Measurements from ENCODE around the gene WNT5B. TPM values are rescaled to one million over a fixed set of nuclear protein-coding genes. Genes with fewer than 3 reads are reported as not detected.

WNT5B gene
- total and polyA plus RNA-seq, 3 donors from 2014 or later, result 4.6 to 5.8 (median 4.9) TPM

DNA sequence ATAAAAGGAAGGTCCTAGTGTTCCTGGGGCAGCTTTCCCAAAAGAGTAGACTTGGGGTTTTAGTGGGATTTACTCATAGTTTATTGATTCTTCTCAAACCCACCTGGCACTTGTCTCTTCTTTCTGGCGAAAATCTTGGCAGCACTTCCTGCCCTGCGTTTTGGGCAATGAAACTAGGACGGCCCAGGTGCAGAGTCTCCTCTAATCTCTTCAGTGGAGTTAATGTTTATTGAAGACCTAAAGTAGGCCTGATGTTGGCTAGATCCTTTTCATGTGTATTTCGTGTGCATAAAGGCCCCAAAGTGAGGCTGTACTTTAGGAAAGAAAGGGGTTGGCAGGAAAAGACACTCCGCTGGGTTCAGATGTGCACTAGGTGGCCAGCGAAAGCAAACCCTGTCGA, 5.1 kb downstream of the WNT5B start:
- Histone ChIP-seq H3K9me3 (no peaks in the 10 kb centered on the region), H3K36me3 (ENCODE audit: low read depth, missing control alignments) (no peaks in the 10 kb centered on the region), H3K27ac (no peak overlapping the region), H3K4me3 (no peak overlapping the region), H3K27me3 (no peaks in the 10 kb centered on the region), H3K4me1 (peaks cover 4% of the 10 kb centered on the region)
- 66 to 71% methylated on average over 7 of the region's 7 CpGs for WGBS, 2 donors
- no peak for DNase-seq
- intact Hi-C loops (cut with DNase I; ENCODE audit: low total_unique reads), result loop anchor here (10.0 kb wide), 1 partner anchor 301 kb away; no protein-coding TSS in a partner anchor
- TF ChIP-seq, protein P1, sequence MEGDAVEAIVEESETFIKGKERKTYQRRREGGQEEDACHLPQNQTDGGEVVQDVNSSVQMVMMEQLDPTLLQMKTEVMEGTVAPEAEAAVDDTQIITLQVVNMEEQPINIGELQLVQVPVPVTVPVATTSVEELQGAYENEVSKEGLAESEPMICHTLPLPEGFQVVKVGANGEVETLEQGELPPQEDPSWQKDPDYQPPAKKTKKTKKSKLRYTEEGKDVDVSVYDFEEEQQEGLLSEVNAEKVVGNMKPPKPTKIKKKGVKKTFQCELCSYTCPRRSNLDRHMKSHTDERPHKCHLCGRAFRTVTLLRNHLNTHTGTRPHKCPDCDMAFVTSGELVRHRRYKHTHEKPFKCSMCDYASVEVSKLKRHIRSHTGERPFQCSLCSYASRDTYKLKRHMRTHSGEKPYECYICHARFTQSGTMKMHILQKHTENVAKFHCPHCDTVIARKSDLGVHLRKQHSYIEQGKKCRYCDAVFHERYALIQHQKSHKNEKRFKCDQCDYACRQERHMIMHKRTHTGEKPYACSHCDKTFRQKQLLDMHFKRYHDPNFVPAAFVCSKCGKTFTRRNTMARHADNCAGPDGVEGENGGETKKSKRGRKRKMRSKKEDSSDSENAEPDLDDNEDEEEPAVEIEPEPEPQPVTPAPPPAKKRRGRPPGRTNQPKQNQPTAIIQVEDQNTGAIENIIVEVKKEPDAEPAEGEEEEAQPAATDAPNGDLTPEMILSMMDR (IDR thresholded peaks at IDR 0.05), result no peak
- TF ChIP-seq POLR2A (IDR thresholded peaks at IDR 0.05), result no peak

DNA sequence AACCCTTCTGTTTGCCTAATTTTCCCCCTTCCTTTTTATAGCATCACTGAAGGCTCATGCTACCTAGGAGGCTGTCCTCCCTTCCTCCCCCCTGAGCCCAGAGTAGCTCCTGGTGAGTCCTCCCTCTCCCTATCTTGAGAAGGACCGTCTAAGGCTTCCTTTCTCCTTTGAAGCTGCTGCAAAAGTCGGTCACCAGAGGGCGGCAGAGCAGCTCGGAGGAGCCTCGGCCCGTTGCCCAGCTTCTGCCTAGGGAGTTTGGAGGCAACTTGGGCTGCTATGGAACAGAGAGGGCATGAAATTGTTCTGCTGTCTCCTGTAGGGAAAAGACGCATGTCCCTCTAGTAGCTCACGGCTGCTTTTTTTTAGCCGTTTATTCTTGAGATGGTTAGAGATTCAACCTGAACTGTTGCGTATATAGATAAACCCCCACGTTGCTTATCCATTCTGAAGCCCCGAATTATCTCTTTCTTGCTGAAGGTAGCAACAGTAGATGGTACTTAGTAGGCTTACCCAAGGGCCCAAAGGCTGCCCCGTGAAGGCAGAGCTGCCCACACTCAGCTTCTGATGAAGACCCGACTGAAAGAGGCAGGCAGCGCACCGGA, 5.7 kb downstream of the WNT5B start:
- DNase-seq, result peak; percentile 89
- H3K36me3 ChIP-seq (ENCODE audit: low read depth, missing control alignments), result no peaks in the 10 kb centered on the region
- intact Hi-C loops (cut with DNase I; ENCODE audit: low total_unique reads), result loop anchor here (10.0 kb wide), 1 partner anchor 300 kb away; no protein-coding TSS in a partner anchor
- H3K4me3 ChIP-seq, result no peak overlapping the region
- TF ChIP-seq, protein P1 (IDR thresholded peaks at IDR 0.05), result peak; percentile 36 to 67 (median 64)
- no peak for TF ChIP-seq POLR2A (IDR thresholded peaks at IDR 0.05)
- peaks cover 4% of the 10 kb centered on the region for H3K4me1 ChIP-seq
- no peaks in the 10 kb centered on the region for H3K27me3 ChIP-seq
- WGBS, 2 donors, result 51 to 57% methylated on average over 16 of the region's 16 CpGs
- H3K9me3 ChIP-seq, result no peaks in the 10 kb centered on the region
- no peak overlapping the region for H3K27ac ChIP-seq

DNA sequence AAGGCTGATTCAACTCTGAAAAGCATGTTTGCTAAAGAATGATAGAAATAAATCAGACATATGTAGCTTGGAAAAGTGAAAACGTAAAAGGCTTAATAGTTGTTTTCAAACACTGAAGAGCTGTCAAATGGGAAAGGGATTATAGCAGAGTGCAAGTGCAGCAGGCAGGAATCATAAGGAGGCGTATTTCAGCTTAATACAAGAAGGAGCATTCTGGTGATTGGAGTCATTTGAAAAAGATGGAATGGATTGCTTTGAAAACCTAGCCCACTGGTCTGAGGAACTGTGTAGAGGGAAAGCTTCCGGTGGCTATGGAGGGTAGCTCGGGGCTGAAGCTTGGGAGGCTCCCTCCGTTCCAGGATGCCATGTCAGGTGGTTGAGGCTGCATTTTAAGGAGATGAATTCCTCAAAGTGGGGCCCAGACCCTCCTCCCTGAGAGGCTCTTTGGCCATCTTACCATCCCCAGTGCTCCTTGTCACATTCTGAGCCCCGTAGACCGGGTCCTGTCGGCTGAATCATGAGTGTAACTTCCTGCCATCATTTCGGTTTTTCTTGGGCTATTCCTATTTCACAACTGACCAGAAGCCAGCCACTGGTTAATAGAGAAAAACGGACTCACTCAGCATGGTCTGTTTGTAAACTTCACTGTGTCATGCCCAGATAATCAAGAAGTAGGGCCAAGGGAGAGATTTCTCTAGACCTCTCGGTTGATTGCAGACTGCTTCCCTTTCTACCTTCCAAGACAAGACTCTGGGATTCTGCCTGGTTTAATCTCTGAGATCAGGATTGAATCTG, 6.5 kb downstream of the WNT5B start:
- Histone ChIP-seq H3K27ac (no peak overlapping the region), H3K9me3 (no peaks in the 10 kb centered on the region), H3K36me3 (ENCODE audit: low read depth, missing control alignments) (no peaks in the 10 kb centered on the region), H3K4me1 (peaks cover under 1% of the 10 kb centered on the region), H3K27me3 (no peaks in the 10 kb centered on the region), H3K4me3 (no peak overlapping the region)
- TF ChIP-seq, protein P1 (IDR thresholded peaks at IDR 0.05), result no peak
- no peak for TF ChIP-seq POLR2A (IDR thresholded peaks at IDR 0.05)
- DNase-seq, result no peak
- 87 to 93% methylated on average over 11 of the region's 11 CpGs for WGBS, 2 donors
- intact Hi-C loops (cut with DNase I; ENCODE audit: low total_unique reads), result loop anchor here (10.0 kb wide), 1 partner anchor 299 kb away; no protein-coding TSS in a partner anchor

DNA sequence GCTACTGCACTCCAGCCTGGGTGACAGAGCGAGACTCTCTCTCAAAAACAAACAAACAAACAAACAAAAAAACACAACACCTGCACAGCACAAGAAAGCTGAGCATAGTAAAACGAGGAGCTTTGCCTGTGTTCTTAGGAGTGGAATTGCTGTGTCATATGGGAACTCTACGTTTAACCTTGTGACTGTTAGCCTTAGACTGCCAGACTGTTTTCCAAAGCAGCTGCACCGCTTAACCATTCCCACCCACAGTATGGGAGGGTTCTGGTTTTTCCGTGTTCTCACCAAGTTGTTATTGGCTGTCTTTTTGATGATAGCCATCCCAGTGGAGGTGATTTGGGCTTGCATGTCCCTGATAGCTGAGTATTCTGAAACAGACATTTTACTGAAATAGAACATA, 9.2 kb downstream of the WNT5B start:
- no peak overlapping the region for H3K4me3 ChIP-seq
- intact Hi-C loops (cut with DNase I; ENCODE audit: low total_unique reads), result loop anchor here (10.0 kb wide), 1 partner anchor 297 kb away; no protein-coding TSS in a partner anchor
- no peak for DNase-seq
- no peaks in the 10 kb centered on the region for H3K4me1 ChIP-seq
- no peaks in the 10 kb centered on the region for H3K9me3 ChIP-seq
- H3K27ac ChIP-seq, result no peak overlapping the region
- no peaks in the 10 kb centered on the region for H3K36me3 ChIP-seq (ENCODE audit: low read depth, missing control alignments)
- H3K27me3 ChIP-seq, result no peaks in the 10 kb centered on the region
- 50 to 62% methylated on average over 5 of the region's 5 CpGs for WGBS, 2 donors
- TF ChIP-seq POLR2A (IDR thresholded peaks at IDR 0.05), result no peak
- TF ChIP-seq, protein P1 (IDR thresholded peaks at IDR 0.05), result no peak
